Measurements from ENCODE around the gene RBM33. TPM values are rescaled to one million over a fixed set of nuclear protein-coding genes. Genes with fewer than 3 reads are reported as not detected.

RBM33 gene
- total and polyA plus RNA-seq, 2 of the 4 experiments (the other 2 are of a cell fraction), result 7.3 to 10.8 TPM

DNA sequence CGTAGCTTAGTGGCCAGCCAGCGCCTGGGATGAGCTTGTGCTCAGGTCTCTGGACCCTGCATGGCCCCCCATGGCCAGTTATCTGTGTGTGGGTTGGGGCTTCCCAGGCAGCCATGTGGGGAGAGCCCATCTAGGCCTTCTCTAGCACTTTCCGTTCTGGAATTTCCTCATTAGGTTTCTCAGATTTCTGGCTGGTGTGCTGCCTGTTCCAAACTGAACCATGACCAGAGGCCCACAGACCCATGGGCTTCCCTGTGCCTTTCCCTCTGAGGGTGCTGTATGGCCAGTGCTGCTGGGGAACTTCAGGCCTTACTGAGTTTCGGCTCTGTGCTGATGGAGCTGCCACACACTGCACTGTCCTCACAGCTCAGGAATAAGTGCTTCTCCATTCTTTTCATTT is 117.6 kb downstream of the RBM33 start:
- peaks cover 8% of the 10 kb centered on the region; the same call in 1 of the 2 replicates for H3K9me1 ChIP-seq (ENCODE audit: insufficient read depth, low read length)
- H3K4me1 ChIP-seq (ENCODE audit: control insufficient read depth, insufficient read depth, low read length), result peaks cover 2% of the 10 kb centered on the region; the same call in 1 of the 2 replicates
- no peak overlapping the region for H3K4me3 ChIP-seq (ENCODE audit: insufficient read depth, low read depth, low read length)
- no peak overlapping the region for H4K8ac ChIP-seq (ENCODE audit: low read depth in 2 of 2, low read length in 2 of 2)
- no peak for DNase-seq
- ATAC-seq (ENCODE audit: low read depth), result no peak
- in situ Hi-C loops (cut with MboI; ENCODE audit: low sequenced_read_pairs), result loop anchor here (25.0 kb wide), 1 partner anchor 375 kb away; no protein-coding TSS in a partner anchor
- H4K91ac ChIP-seq (ENCODE audit: insufficient read depth, low read depth, low read length), result no peak overlapping the region
- no peak overlapping the region for H2AK9ac ChIP-seq (replicated peaks; ENCODE audit: low read depth, low read length, poor library complexity)
- no peak overlapping the region for H3K9ac ChIP-seq (ENCODE audit: low read depth, low read length)
- H4K5ac ChIP-seq (ENCODE audit: low read depth, low read length), result no peak overlapping the region
- H2BK5ac ChIP-seq (ENCODE audit: low read depth, low read length, poor library complexity, severe bottlenecking), result no peak overlapping the region
- H3K36me3 ChIP-seq (ENCODE audit: control insufficient read depth, insufficient read depth, low read length), result peaks cover 31% of the 10 kb centered on the region
- H3K4me2 ChIP-seq (ENCODE audit: low read depth, low read length), result no peak overlapping the region
- peaks cover 27 to 62% of the 10 kb centered on the region in 2 experiments for H3K79me1 ChIP-seq (ENCODE audit: low read depth in 1 of 2, low read length in 2 of 2)
- BruUV-seq (replicated peaks), result no TSS peak
- H2AFZ ChIP-seq (replicated peaks; ENCODE audit: low read length, poor library complexity), result no peak overlapping the region
- intact Hi-C loops (cut with micrococcal nuclease), result no loop called here
- peaks cover 40% of the 10 kb centered on the region for H4K20me1 ChIP-seq (ENCODE audit: insufficient read depth, low read length)
- H2BK120ac ChIP-seq (ENCODE audit: low read depth, low read length), result no peak overlapping the region
- H2BK15ac ChIP-seq (ENCODE audit: low read depth, low read length), result no peak overlapping the region
- H2AK5ac ChIP-seq (ENCODE audit: low read depth, low read length), result no peak overlapping the region
- no peak overlapping the region for H3K23ac ChIP-seq (ENCODE audit: low read depth, low read length)
- WGBS, 2 experiments (ENCODE audit: extremely low coverage in 2 of 2, insufficient read length in 1 of 2), result 100% methylated on average over 1 of the region's 4 CpGs; no CpG with 5 or more reads in 1 of the 2 experiments
- no peak overlapping the region for H2BK20ac ChIP-seq (ENCODE audit: low read depth, low read length)
- TF ChIP-seq MAZ (IDR thresholded peaks at IDR 0.05; ENCODE audit: borderline replicate concordance, low read depth, low read length) (no peak), FOS (IDR thresholded peaks at IDR 0.05; ENCODE audit: low read depth, low read length) (no peak), POLR2A (IDR thresholded peaks at IDR 0.05; ENCODE audit: low read depth, low read length) (no peak), USF2 (IDR thresholded peaks at IDR 0.05; ENCODE audit: low read depth, low read length) (no peak), MXI1 (IDR thresholded peaks at IDR 0.05; ENCODE audit: borderline replicate concordance, low read depth, low read length) (no peak), RCOR1 (IDR thresholded peaks at IDR 0.05; ENCODE audit: insufficient replicate concordance, low read length) (no peak), CTCF (conservative IDR thresholded peaks at IDR 0.05; ENCODE audit: low read depth, low read length) (no peak), SMC3 (IDR thresholded peaks at IDR 0.05; ENCODE audit: low read depth, low read length) (no peak), RAD21 (IDR thresholded peaks at IDR 0.05; ENCODE audit: low read length) (no peak), RFX5 (IDR thresholded peaks at IDR 0.05; ENCODE audit: low read depth, low read length) (no peak), NFE2L2 (IDR thresholded peaks at IDR 0.05; ENCODE audit: low read depth, low read length) (no peak), BHLHE40 (IDR thresholded peaks at IDR 0.05; ENCODE audit: low read depth, low read length) (no peak), CHD1 (IDR thresholded peaks at IDR 0.05; ENCODE audit: low read depth, low read length) (no peak), CEBPB (IDR thresholded peaks at IDR 0.05; ENCODE audit: low read depth, low read length) (no peak), MAFK (IDR thresholded peaks at IDR 0.05; ENCODE audit: low read depth, low read length) (no peak)
- TF ChIP-seq, protein P1, sequence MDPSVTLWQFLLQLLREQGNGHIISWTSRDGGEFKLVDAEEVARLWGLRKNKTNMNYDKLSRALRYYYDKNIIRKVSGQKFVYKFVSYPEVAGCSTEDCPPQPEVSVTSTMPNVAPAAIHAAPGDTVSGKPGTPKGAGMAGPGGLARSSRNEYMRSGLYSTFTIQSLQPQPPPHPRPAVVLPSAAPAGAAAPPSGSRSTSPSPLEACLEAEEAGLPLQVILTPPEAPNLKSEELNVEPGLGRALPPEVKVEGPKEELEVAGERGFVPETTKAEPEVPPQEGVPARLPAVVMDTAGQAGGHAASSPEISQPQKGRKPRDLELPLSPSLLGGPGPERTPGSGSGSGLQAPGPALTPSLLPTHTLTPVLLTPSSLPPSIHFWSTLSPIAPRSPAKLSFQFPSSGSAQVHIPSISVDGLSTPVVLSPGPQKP (IDR thresholded peaks at IDR 0.05; ENCODE audit: borderline replicate concordance, low read depth, low read length), result no peak
- CTCF ChIA-PET, result interaction anchor here (2.2 kb wide), 1 partner anchor 163 kb away, joined by 7 read pairs; no protein-coding TSS in a partner anchor
- no peaks in the 10 kb centered on the region for H3K9me3 ChIP-seq (ENCODE audit: control insufficient read depth, insufficient read depth, low read length)
- POLR2A ChIA-PET (ENCODE audit: unreplicated experiment), result no interaction called here
- H3K27ac ChIP-seq (ENCODE audit: insufficient read depth, low read length), result no peak overlapping the region
- H3K56ac ChIP-seq (ENCODE audit: extremely low read depth, insufficient read depth, low read length), result no peak overlapping the region
- H3K14ac ChIP-seq (replicated peaks; ENCODE audit: low read depth, low read length), result no peak overlapping the region
- dilution Hi-C loops (cut with HindIII; ENCODE audit: low sequenced_read_pairs, unreplicated experiment), result no loop called here
- H3K18ac ChIP-seq (ENCODE audit: low read depth, low read length), result no peak overlapping the region
- H3K4ac ChIP-seq (ENCODE audit: low read depth, low read length), result no peak overlapping the region
- no peaks in the 10 kb centered on the region for H3K27me3 ChIP-seq (ENCODE audit: control insufficient read depth, insufficient read depth, low read length)
